HEK293 (cell line): ENCODE results near the gene CNOT11.
A peak's percentile ranks its signal among the peaks of the same experiment; 100 is the strongest.

ENCODE experiments used
- CTCF ChIA-PET: fragments of 350-600 bp; formaldehyde crosslinking; extraction: SDS; loops from one replicate; lab custom pipeline; 2021; ENCODE audit warnings: antibody characterized with exemption; lab: Yijun Ruan, JAX
- POLR2A ChIA-PET: fragments of 300-600 bp; formaldehyde crosslinking; extraction: SDS; loops from one replicate; lab custom pipeline; 2020; ENCODE audit warnings: antibody characterized with exemption, inconsistent platforms; lab: Yijun Ruan, JAX
- H3K27ac ChIP-seq: fragments of 200-500 bp; sonication (Bioruptor generic); 2 replicates; pipeline ENCODE4 v1.5.1; 2014; ENCODE audit warnings: low read depth, low read length, control low read depth, inconsistent platforms; ENCODE audit errors: extremely low read depth
- H3K36me3 ChIP-seq, 2 experiments: fragments of 200-500 bp in 1 of 2; sonication (Bioruptor generic) in 1 of 2; 1 replicate in 1 of 2; 2 replicates in 1 of 2; pipeline ENCODE4 v1.5.1; 2014 to 2017; ENCODE audit warnings: inconsistent platforms in 2 of 2, low read length in 2 of 2; ENCODE audit not compliant: control insufficient read depth in 2 of 2, insufficient read depth in 1 of 2
- H3K4me1 ChIP-seq: fragments of 200-500 bp; sonication (Bioruptor generic); 2 replicates; pipeline ENCODE4 v1.5.1; 2014; ENCODE audit warnings: mild to moderate bottlenecking, low read length, inconsistent platforms; ENCODE audit not compliant: control insufficient read depth, insufficient read depth
- H3K4me3 ChIP-seq: 2 replicates; pipeline ENCODE4 v1.5.1; 2011; ENCODE audit warnings: low read depth, mild to moderate bottlenecking, control low read depth, low read length, moderate library complexity
- H3K9me3 ChIP-seq: fragments of 200-500 bp; sonication (Bioruptor generic); 2 replicates; pipeline ENCODE4 v1.5.1; 2014; ENCODE audit warnings: low read depth, low read length, inconsistent platforms; ENCODE audit not compliant: control insufficient read depth, insufficient read depth
- EGR2 ChIP-seq: fragments of 450-650 bp; formaldehyde crosslinking; IDR thresholded peaks from 2 replicates; pipeline ENCODE4 v1.5.1; 2016; ENCODE audit warnings: low read depth, missing biosample characterization, missing genetic modification characterization
- HOXA7 ChIP-seq: sonication (generic); formaldehyde crosslinking; IDR thresholded peaks from 2 replicates; pipeline ENCODE4 v1.8.1; 2022; ENCODE audit warnings: missing genetic modification reagents, borderline replicate concordance
- HOXC10 ChIP-seq: sonication (generic); formaldehyde crosslinking; IDR thresholded peaks from 2 replicates; pipeline ENCODE4 v1.8.1; 2023; ENCODE audit warnings: mild to moderate bottlenecking, missing genetic modification reagents
- PRDM1 ChIP-seq: fragments of 450-650 bp; formaldehyde crosslinking; IDR thresholded peaks from 2 replicates; pipeline ENCODE4; 2016; ENCODE audit warnings: missing biosample characterization, missing genetic modification characterization
- TRIM28 ChIP-seq: IDR thresholded peaks from 2 replicates; pipeline ENCODE4 v1.6.1; 2011; ENCODE audit warnings: low read length, control low read depth, borderline replicate concordance
- ZBTB20 ChIP-seq: fragments of 450-650 bp; formaldehyde crosslinking; IDR thresholded peaks from 2 replicates; pipeline ENCODE4 v1.5.1; 2016; ENCODE audit warnings: missing biosample characterization, missing genetic modification characterization
- ZNF223 ChIP-seq: fragments of 450-650 bp; formaldehyde crosslinking; IDR thresholded peaks from 2 replicates; pipeline ENCODE4 v1.5.1; 2016; ENCODE audit warnings: missing biosample characterization, missing genetic modification characterization
- ZNF239 ChIP-seq: fragments of 450-650 bp; formaldehyde crosslinking; IDR thresholded peaks from 2 replicates; pipeline ENCODE4 v1.5.1; 2016; ENCODE audit warnings: missing biosample characterization, missing genetic modification characterization
- ZNF37A ChIP-seq: fragments of 450-650 bp; IDR thresholded peaks from 2 replicates; pipeline ENCODE4 v1.5.1; 2018; ENCODE audit warnings: missing biosample characterization, missing genetic modification characterization
- ZNF544 ChIP-seq: fragments of 450-650 bp; formaldehyde crosslinking; IDR thresholded peaks from 2 replicates; pipeline ENCODE4 v1.5.0; 2017; ENCODE audit warnings: missing biosample characterization, missing genetic modification characterization
- ZNF660 ChIP-seq: fragments of 450-650 bp; IDR thresholded peaks from 2 replicates; pipeline ENCODE4 v1.5.1; 2018; ENCODE audit warnings: missing biosample characterization, mild to moderate bottlenecking, missing genetic modification characterization
- TF ChIP-seq, protein P1 (sequence below): fragments of 450-650 bp; formaldehyde crosslinking; IDR thresholded peaks from 2 replicates; pipeline ENCODE4 v1.5.1; 2016; ENCODE audit warnings: missing biosample characterization, missing genetic modification characterization
- TF ChIP-seq, protein P2 (sequence below): fragments of 450-650 bp; formaldehyde crosslinking; optimal IDR thresholded peaks from 2 replicates; pipeline ENCODE3; 2016; ENCODE audit warnings: missing biosample characterization, mild to moderate bottlenecking, missing genetic modification characterization
- TF ChIP-seq, protein P3 (sequence below): fragments of 450-650 bp; formaldehyde crosslinking; IDR thresholded peaks from 2 replicates; pipeline ENCODE4 v1.5.0; 2017; ENCODE audit warnings: missing biosample characterization, missing genetic modification characterization, borderline replicate concordance
- TF ChIP-seq, protein P4 (sequence below): fragments of 450-650 bp; formaldehyde crosslinking; IDR thresholded peaks from 2 replicates; pipeline ENCODE4 v1.5.1; 2017; ENCODE audit warnings: missing biosample characterization, missing genetic modification characterization

The CNOT11 gene

DNA sequence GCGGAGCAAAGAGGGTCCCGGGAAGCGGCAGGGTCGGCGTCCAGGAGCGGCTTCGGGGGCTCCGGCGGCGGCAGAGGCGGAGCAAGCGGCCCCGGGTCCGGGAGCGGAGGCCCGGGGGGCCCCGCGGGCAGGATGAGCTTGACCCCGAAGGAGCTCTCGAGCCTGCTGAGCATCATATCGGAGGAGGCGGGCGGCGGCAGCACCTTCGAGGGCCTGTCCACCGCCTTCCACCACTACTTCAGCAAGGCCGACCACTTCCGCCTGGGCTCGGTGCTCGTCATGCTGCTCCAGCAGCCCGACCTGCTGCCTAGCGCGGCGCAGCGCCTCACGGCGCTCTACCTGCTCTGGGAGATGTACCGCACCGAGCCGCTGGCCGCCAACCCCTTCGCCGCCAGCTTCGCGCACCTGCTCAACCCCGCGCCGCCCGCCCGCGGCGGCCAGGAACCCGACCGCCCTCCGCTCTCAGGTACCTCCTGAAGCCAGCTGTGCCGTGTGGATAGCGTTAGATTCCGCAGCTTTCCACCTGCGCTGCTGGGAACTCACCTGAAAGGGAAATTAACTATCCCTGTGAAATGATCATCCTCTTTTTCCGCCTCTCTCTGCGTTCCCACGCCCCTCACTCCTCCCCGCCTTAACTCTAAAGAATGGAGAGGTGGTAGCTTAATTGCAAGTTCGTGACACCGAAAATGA lies 472 bp downstream of the CNOT11 start (continued):
- peak; percentile 79 for TF ChIP-seq PRDM1 (tag by site-specific recombination)
- TF ChIP-seq, protein P1, sequence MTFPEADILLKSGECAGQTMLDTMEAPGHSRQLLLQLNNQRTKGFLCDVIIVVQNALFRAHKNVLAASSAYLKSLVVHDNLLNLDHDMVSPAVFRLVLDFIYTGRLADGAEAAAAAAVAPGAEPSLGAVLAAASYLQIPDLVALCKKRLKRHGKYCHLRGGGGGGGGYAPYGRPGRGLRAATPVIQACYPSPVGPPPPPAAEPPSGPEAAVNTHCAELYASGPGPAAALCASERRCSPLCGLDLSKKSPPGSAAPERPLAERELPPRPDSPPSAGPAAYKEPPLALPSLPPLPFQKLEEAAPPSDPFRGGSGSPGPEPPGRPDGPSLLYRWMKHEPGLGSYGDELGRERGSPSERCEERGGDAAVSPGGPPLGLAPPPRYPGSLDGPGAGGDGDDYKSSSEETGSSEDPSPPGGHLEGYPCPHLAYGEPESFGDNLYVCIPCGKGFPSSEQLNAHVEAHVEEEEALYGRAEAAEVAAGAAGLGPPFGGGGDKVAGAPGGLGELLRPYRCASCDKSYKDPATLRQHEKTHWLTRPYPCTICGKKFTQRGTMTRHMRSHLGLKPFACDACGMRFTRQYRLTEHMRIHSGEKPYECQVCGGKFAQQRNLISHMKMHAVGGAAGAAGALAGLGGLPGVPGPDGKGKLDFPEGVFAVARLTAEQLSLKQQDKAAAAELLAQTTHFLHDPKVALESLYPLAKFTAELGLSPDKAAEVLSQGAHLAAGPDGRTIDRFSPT (tag by site-specific recombination), result no peak
- TF ChIP-seq, protein P2, sequence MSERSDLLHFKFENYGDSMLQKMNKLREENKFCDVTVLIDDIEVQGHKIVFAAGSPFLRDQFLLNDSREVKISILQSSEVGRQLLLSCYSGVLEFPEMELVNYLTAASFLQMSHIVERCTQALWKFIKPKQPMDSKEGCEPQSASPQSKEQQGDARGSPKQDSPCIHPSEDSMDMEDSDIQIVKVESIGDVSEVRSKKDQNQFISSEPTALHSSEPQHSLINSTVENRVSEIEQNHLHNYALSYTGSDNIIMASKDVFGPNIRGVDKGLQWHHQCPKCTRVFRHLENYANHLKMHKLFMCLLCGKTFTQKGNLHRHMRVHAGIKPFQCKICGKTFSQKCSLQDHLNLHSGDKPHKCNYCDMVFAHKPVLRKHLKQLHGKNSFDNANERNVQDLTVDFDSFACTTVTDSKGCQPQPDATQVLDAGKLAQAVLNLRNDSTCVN (tag by site-specific recombination), result peak; percentile 41
- TF ChIP-seq, protein P3, sequence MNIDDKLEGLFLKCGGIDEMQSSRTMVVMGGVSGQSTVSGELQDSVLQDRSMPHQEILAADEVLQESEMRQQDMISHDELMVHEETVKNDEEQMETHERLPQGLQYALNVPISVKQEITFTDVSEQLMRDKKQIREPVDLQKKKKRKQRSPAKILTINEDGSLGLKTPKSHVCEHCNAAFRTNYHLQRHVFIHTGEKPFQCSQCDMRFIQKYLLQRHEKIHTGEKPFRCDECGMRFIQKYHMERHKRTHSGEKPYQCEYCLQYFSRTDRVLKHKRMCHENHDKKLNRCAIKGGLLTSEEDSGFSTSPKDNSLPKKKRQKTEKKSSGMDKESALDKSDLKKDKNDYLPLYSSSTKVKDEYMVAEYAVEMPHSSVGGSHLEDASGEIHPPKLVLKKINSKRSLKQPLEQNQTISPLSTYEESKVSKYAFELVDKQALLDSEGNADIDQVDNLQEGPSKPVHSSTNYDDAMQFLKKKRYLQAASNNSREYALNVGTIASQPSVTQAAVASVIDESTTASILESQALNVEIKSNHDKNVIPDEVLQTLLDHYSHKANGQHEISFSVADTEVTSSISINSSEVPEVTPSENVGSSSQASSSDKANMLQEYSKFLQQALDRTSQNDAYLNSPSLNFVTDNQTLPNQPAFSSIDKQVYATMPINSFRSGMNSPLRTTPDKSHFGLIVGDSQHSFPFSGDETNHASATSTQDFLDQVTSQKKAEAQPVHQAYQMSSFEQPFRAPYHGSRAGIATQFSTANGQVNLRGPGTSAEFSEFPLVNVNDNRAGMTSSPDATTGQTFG (tag by site-specific recombination), result no peak
- TF ChIP-seq, protein P4, sequence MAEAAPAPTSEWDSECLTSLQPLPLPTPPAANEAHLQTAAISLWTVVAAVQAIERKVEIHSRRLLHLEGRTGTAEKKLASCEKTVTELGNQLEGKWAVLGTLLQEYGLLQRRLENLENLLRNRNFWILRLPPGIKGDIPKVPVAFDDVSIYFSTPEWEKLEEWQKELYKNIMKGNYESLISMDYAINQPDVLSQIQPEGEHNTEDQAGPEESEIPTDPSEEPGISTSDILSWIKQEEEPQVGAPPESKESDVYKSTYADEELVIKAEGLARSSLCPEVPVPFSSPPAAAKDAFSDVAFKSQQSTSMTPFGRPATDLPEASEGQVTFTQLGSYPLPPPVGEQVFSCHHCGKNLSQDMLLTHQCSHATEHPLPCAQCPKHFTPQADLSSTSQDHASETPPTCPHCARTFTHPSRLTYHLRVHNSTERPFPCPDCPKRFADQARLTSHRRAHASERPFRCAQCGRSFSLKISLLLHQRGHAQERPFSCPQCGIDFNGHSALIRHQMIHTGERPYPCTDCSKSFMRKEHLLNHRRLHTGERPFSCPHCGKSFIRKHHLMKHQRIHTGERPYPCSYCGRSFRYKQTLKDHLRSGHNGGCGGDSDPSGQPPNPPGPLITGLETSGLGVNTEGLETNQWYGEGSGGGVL, result no peak
- TF ChIP-seq ZNF223, result 0 out of 2 replicates have a peak, but pooled peaks have one; percentile 34
- TF ChIP-seq HOXC10, result 0 out of 2 replicates have a peak, but pooled peaks have one; percentile 14
- no peak for TF ChIP-seq TRIM28
- peak; percentile 87 for TF ChIP-seq ZBTB20 (tag by site-specific recombination)
- peak; percentile 25; the same call in 1 of the 2 replicates for TF ChIP-seq EGR2 (tag by site-specific recombination)
- no peak for TF ChIP-seq ZNF239
- 0 out of 2 replicates have a peak, but pooled peaks have one; percentile 19 for TF ChIP-seq ZNF660 (tag by site-specific recombination)
- TF ChIP-seq ZNF544 (tag by site-specific recombination), result no peak

DNA sequence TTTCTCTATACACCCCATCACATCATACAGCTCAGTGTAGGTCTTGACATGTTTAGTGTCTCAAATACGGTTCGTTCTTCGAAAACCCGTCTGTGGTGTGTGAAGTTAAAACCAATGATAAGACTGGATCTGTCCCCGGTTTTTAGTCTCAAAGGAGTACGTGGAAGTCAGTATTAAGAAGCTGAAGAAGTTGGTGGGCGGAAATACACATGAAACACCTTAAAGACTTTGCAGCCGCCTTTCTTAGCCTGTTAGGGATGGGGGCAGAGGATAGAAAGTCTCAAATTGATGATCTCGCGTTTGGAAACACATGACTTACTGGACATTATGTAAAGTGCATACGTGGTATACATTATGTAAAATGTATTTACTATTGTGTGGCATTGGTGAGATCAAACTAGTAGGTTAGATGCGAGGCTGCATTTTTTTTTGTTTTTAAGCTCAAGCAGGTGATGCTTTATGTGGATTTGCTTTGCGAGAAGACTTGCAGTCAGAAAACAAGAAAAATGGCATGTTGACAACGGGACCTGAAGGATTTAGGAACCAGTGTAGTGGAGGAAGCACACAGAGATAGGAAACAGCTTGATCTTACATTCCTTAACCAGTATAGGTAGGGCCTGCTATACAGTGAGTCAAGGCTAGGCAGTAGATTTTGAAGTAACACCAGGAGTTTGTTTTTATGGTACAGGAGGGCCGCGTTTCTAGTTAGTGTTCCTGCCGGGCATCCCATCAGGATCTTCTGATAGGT lies 1.2 kb downstream of the CNOT11 start:
- no peak overlapping the region; the same call in 1 of the 2 replicates for H3K27ac ChIP-seq
- H3K4me1 ChIP-seq, result 0 out of 2 replicates have a peak, but pooled peaks cover 2% of the 10 kb centered on the region
- peak overlapping the region; percentile 98 for H3K4me3 ChIP-seq
- peaks cover 10 to 20% of the 10 kb centered on the region in 2 experiments; a peak in 2 of 3 replicates for H3K36me3 ChIP-seq
- ChIA-PET POLR2A (interaction anchor here (0.5 to 1.6 kb wide), 7 partner anchors 15 to 1768 kb away, joined by 3 to 8 read pairs (median 3); partner anchors contain the start of genes RNF149 and RPL31), CTCF (interaction anchor here (0.8 to 2.0 kb wide), 3 partner anchors 48 to 218 kb away, joined by 3 to 6 read pairs (median 3); no protein-coding TSS in a partner anchor)
- TF ChIP-seq HOXA7 (CRISPR knock-in tag), result no peak
- 0 out of 2 replicates have a peak, but pooled peaks have one; percentile 1 for TF ChIP-seq EGR2 (tag by site-specific recombination)
- TF ChIP-seq ZNF37A (tag by site-specific recombination), result no peak
- H3K9me3 ChIP-seq, result no peaks in the 10 kb centered on the region
